H9 (cell line): Measurements from ENCODE around the gene PNLIP. TPM values are rescaled to one million over a fixed set of nuclear protein-coding genes. Genes with fewer than 3 reads are reported as not detected.

Experiments used
- DNase-seq: peaks from one replicate; pipeline ENCODE4 v3.0.0-alpha.2; 2017
- H2AFZ ChIP-seq: one replicate; pipeline ENCODE4 v1.6.1; 2013; ENCODE audit warnings: mild to moderate bottlenecking, low read length, control low read depth, moderate library complexity
- H2AK5ac ChIP-seq: 2 replicates; pipeline ENCODE4 v1.6.1; 2013; ENCODE audit warnings: low read length, control low read depth, mixed read lengths; ENCODE audit not compliant: insufficient read length
- H2BK120ac ChIP-seq: one replicate; pipeline ENCODE4 v1.6.1; 2013; ENCODE audit warnings: low read depth, mild to moderate bottlenecking, low read length, control low read depth, inconsistent platforms; ENCODE audit not compliant: poor library complexity, severe bottlenecking
- H2BK12ac ChIP-seq: 2 replicates; pipeline ENCODE4 v1.6.1; 2013; ENCODE audit warnings: low read length, control low read depth, mixed read lengths, low read depth; ENCODE audit not compliant: insufficient read length
- H2BK15ac ChIP-seq: 2 replicates; pipeline ENCODE4 v1.6.1; 2013; ENCODE audit warnings: low read depth, low read length, control low read depth
- H2BK20ac ChIP-seq: one replicate; pipeline ENCODE4 v1.6.1; 2013; ENCODE audit warnings: low read depth, mild to moderate bottlenecking, low read length, control low read depth, inconsistent platforms; ENCODE audit not compliant: poor library complexity, severe bottlenecking
- H2BK5ac ChIP-seq: 2 replicates; pipeline ENCODE4 v1.6.1; 2013; ENCODE audit warnings: low read length, control low read depth, mixed read lengths; ENCODE audit not compliant: insufficient read length
- H3K14ac ChIP-seq: 2 replicates; pipeline ENCODE4 v1.6.1; 2013; ENCODE audit warnings: low read length, control low read depth; ENCODE audit not compliant: insufficient read depth
- H3K18ac ChIP-seq: 2 replicates; pipeline ENCODE4 v1.6.1; 2013; ENCODE audit warnings: low read depth, mild to moderate bottlenecking, mixed read lengths, low read length, control low read depth; ENCODE audit not compliant: insufficient read length
- H3K23ac ChIP-seq: 2 replicates; pipeline ENCODE4 v1.6.1; 2013; ENCODE audit warnings: low read length, control low read depth, mixed read lengths, low read depth; ENCODE audit not compliant: insufficient read length
- H3K23me2 ChIP-seq: 2 replicates; pipeline ENCODE4 v1.6.1; 2013; ENCODE audit warnings: low read depth, mild to moderate bottlenecking, mixed read lengths, low read length, control low read depth; ENCODE audit not compliant: insufficient read length, poor library complexity, severe bottlenecking
- H3K27ac ChIP-seq: 2 replicates; pipeline ENCODE4 v1.5.1; 2013; ENCODE audit warnings: low read length, control low read depth, mixed read lengths, low read depth; ENCODE audit not compliant: insufficient read length
- H3K27me3 ChIP-seq: 2 replicates; pipeline ENCODE4 v1.6.1; 2013; ENCODE audit warnings: low read length, control low read depth, inconsistent platforms; ENCODE audit not compliant: insufficient read depth
- H3K4ac ChIP-seq: 2 replicates; pipeline ENCODE4 v1.6.1; 2013; ENCODE audit warnings: low read depth, mild to moderate bottlenecking, control low read depth, inconsistent platforms, low read length, moderate library complexity
- H3K4me1 ChIP-seq: 2 replicates; pipeline ENCODE4 v1.6.1; 2013; ENCODE audit warnings: low read length, control low read depth, inconsistent platforms; ENCODE audit not compliant: insufficient read depth
- H3K4me2 ChIP-seq: 2 replicates; pipeline ENCODE4 v1.6.1; 2013; ENCODE audit warnings: low read length, control low read depth, mixed read lengths; ENCODE audit not compliant: insufficient read length, insufficient read depth
- H3K56ac ChIP-seq: 2 replicates; pipeline ENCODE4 v1.6.1; 2013; ENCODE audit warnings: low read depth, mild to moderate bottlenecking, mixed read lengths, low read length, control low read depth; ENCODE audit not compliant: insufficient read length
- H3K79me1 ChIP-seq: 2 replicates; pipeline ENCODE4 v1.6.1; 2013; ENCODE audit warnings: low read depth, mild to moderate bottlenecking, moderate library complexity, low read length, control low read depth, inconsistent platforms; ENCODE audit not compliant: insufficient read depth, poor library complexity, severe bottlenecking
- H3K79me2 ChIP-seq: 2 replicates; pipeline ENCODE4 v1.6.1; 2013; ENCODE audit warnings: low read length, control low read depth, inconsistent platforms; ENCODE audit not compliant: insufficient read depth
- H3K9ac ChIP-seq: 2 replicates; pipeline ENCODE4 v1.6.1; 2013; ENCODE audit warnings: low read length, control low read depth, mixed read lengths; ENCODE audit not compliant: insufficient read length; ENCODE audit errors: extremely low read depth
- H3K9me3 ChIP-seq: one replicate; pipeline ENCODE4 v1.6.1; 2013; ENCODE audit warnings: low read depth, low read length, inconsistent platforms; ENCODE audit not compliant: control insufficient read depth
- H3T11ph ChIP-seq: one replicate; pipeline ENCODE4 v1.6.1; 2013; ENCODE audit warnings: mild to moderate bottlenecking, low read length, control low read depth, inconsistent platforms
- H4K20me1 ChIP-seq: one replicate; pipeline ENCODE4 v1.6.1; 2013; ENCODE audit not compliant: control insufficient read depth, insufficient read length, insufficient read depth
- H4K5ac ChIP-seq: 2 replicates; pipeline ENCODE4 v1.6.1; 2013; ENCODE audit warnings: low read depth, mild to moderate bottlenecking, mixed read lengths, low read length, control low read depth; ENCODE audit not compliant: insufficient read length
- H4K8ac ChIP-seq: replicated peaks from 2 replicates; pipeline ENCODE4 v1.6.1; 2013; ENCODE audit warnings: low read length, control low read depth, mixed read lengths, low read depth; ENCODE audit not compliant: insufficient read length
- H4K91ac ChIP-seq: 2 replicates; pipeline ENCODE4 v1.6.1; 2013; ENCODE audit warnings: low read depth, mild to moderate bottlenecking, moderate library complexity, mixed read lengths, low read length, control low read depth; ENCODE audit not compliant: insufficient read length
- H3K27ac Mint-ChIP-seq, 3 experiments: 2 replicates in 2 of 3; 3 replicates in 1 of 3; pipeline ENCODE4 v1.8.0; 2020 to 2021; ENCODE audit warnings: mixed read lengths in 3 of 3, mild to moderate bottlenecking in 1 of 3, moderate library complexity in 1 of 3
- H3K27me3 Mint-ChIP-seq: 2 replicates; pipeline ENCODE4 v1.8.0; 2021; ENCODE audit warnings: low read depth, mild to moderate bottlenecking, moderate library complexity, mixed read lengths
- H3K36me3 Mint-ChIP-seq, 3 experiments: 2 replicates in 2 of 3; 3 replicates in 1 of 3; pipeline ENCODE4 v1.8.0; 2020 to 2021; ENCODE audit warnings: low read depth in 3 of 3, mixed read lengths in 3 of 3; ENCODE audit not compliant: insufficient read depth in 1 of 3
- H3K4me1 Mint-ChIP-seq, 2 experiments: 2 replicates each; pipeline ENCODE4 v1.8.0; 2020; ENCODE audit warnings: mixed read lengths in 2 of 2
- H3K4me3 Mint-ChIP-seq, 2 experiments: 2 replicates in 1 of 2; 3 replicates in 1 of 2; pipeline ENCODE4 v1.8.0; 2020 to 2021; ENCODE audit warnings: mild to moderate bottlenecking in 2 of 2, mixed read lengths in 2 of 2, moderate library complexity in 1 of 2
- H3K9me3 Mint-ChIP-seq, 2 experiments: 2 replicates in 1 of 2; 3 replicates in 1 of 2; pipeline ENCODE4 v1.8.0; 2020; ENCODE audit warnings: mild to moderate bottlenecking in 2 of 2, mixed read lengths in 2 of 2, moderate library complexity in 1 of 2
- WGBS: extraction: QIAGEN DNeasy Blood & Tissue Kit; methylation state at CpG from one replicate; pipeline ENCODE4 v1.1.7; 2013; ENCODE audit warnings: missing lambda C conversion rate, low lambda C conversion rate, mixed read lengths; ENCODE audit not compliant: insufficient read length; ENCODE audit errors: extremely low coverage; 5-methylcytosine and 5-hydroxymethylcytosine counted together
- total RNA-seq: library from RNA; stranded (reverse); gene quantifications from 2 replicates; pipeline ENCODE4 v1.2.1, GENCODE V29; 2021
- TF ChIP-seq, protein P1 (sequence below): fragments of 200-600 bp; sonication (generic); conservative IDR thresholded peaks from 3 replicates; pipeline ENCODE4 v1.8.0; 2021; ENCODE audit warnings: antibody characterized with exemption, mild to moderate bottlenecking

The PNLIP gene
- total RNA-seq, 1 experiment from 2014 or later: not detected

DNA sequence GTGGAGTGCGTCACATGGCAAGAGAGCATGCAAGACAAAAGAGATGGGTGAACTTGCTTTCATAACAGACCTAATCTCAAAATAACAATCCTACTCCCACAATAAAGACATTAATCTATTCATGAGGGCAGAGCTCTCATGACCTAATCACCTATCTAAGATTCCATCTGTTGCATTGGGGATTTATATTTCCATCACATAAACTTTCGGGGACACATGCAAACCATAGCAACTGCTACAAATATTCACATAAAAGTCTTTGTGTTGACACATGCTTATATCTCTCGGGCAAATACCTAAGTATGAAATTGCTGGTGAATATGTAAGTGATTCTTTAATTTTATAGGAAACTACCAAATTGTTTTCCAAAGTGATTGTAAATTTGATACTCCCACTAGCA lies 29.1 kb downstream of the PNLIP start:
- Histone ChIP-seq H3K14ac (no peak overlapping the region), H2BK20ac (no peak overlapping the region), H3K18ac (no peak overlapping the region), H3K4me2 (no peak overlapping the region), H2AK5ac (no peak overlapping the region), H3K9ac (no peak overlapping the region), H3K79me2 (no peaks in the 10 kb centered on the region), H4K5ac (no peak overlapping the region), H3K27ac (no peak overlapping the region), H2BK15ac (no peak overlapping the region), H3T11ph (no peak overlapping the region), H4K20me1 (no peaks in the 10 kb centered on the region), H3K79me1 (no peaks in the 10 kb centered on the region), H2BK120ac (no peak overlapping the region), H4K91ac (no peak overlapping the region), H3K4me1 (no peaks in the 10 kb centered on the region), H3K23ac (no peak overlapping the region), H2BK12ac (no peak overlapping the region), H3K9me3 (no peaks in the 10 kb centered on the region), H2AFZ (no peak overlapping the region), H3K27me3 (no peaks in the 10 kb centered on the region), H3K23me2 (no peaks in the 10 kb centered on the region), H3K4ac (no peak overlapping the region), H4K8ac (no peak overlapping the region), H3K56ac (no peak overlapping the region), H2BK5ac (no peak overlapping the region)
- H3K9me3 Mint-ChIP-seq: no peaks in the 10 kb centered on the region
- H3K27me3 Mint-ChIP-seq: peaks cover 2% of the 10 kb centered on the region; the same call in 1 of the 2 replicates
- H3K4me3 Mint-ChIP-seq: no peak overlapping the region
- no peaks in the 10 kb centered on the region for H3K4me1 Mint-ChIP-seq
- H3K36me3 Mint-ChIP-seq: no peaks in the 10 kb centered on the region
- TF ChIP-seq, protein P1, sequence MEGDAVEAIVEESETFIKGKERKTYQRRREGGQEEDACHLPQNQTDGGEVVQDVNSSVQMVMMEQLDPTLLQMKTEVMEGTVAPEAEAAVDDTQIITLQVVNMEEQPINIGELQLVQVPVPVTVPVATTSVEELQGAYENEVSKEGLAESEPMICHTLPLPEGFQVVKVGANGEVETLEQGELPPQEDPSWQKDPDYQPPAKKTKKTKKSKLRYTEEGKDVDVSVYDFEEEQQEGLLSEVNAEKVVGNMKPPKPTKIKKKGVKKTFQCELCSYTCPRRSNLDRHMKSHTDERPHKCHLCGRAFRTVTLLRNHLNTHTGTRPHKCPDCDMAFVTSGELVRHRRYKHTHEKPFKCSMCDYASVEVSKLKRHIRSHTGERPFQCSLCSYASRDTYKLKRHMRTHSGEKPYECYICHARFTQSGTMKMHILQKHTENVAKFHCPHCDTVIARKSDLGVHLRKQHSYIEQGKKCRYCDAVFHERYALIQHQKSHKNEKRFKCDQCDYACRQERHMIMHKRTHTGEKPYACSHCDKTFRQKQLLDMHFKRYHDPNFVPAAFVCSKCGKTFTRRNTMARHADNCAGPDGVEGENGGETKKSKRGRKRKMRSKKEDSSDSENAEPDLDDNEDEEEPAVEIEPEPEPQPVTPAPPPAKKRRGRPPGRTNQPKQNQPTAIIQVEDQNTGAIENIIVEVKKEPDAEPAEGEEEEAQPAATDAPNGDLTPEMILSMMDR: no peak
- no peak for DNase-seq
- H3K27ac Mint-ChIP-seq: no peak overlapping the region
- no CpG with 5 or more reads among the region's 3 CpGs for WGBS
